HG02840 (cell line): ENCODE measurements around the gene MSANTD1.
A peak's percentile ranks its signal among the peaks of the same experiment; 100 is the strongest.

Experiments
- ATAC-seq: cut with Tn5 transposase; IDR thresholded peaks from one replicate; pipeline ENCODE4 v1.9.1; 2021; ENCODE audit warnings: mild to moderate bottlenecking, moderate library complexity, moderate number of reproducible peaks; ENCODE audit not compliant: unreplicated experiment, low FRiP score

MSANTD1 gene

DNA sequence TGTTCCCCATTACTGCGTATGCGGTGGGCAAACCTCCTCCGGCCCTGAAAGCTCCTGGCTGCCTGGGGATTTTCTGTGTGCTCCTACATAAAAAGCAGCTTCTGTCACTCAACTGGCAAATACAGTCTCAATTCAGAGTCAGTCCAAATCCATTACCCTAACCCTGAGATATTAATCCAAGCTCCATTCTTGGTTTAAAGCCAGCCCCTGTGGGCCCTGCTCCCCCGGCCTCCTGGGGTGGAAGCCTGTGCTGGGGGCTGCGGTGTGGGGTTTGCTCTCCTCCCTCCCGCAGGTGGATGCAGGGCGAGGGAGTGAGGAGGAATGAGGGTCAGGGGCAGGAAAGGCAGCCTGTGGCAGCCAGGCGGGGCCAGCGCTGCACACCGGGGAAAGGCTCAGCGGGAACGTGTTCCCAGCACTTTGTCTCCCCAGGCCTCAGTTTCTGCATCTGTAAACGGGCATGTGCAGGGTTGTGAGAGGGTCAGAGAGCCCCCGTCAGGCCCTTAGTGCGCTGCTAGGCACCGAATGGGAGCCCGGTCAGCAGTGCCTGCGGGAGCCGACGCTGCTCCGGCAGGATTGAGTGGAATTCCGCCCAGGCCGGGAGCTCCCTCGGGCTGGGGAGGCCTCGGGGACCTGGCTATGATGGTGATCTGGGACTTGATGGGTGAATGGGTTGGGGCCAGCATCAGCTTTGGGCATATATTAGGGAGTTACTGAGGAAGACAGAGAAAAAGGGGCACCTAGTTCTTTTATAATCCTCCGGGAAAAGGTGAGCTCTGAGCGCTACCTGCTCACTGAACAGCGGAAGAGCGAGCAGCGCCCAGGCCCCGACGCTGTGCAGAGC lies 37.6 kb downstream of the MSANTD1 start:
- no peak for ATAC-seq

DNA sequence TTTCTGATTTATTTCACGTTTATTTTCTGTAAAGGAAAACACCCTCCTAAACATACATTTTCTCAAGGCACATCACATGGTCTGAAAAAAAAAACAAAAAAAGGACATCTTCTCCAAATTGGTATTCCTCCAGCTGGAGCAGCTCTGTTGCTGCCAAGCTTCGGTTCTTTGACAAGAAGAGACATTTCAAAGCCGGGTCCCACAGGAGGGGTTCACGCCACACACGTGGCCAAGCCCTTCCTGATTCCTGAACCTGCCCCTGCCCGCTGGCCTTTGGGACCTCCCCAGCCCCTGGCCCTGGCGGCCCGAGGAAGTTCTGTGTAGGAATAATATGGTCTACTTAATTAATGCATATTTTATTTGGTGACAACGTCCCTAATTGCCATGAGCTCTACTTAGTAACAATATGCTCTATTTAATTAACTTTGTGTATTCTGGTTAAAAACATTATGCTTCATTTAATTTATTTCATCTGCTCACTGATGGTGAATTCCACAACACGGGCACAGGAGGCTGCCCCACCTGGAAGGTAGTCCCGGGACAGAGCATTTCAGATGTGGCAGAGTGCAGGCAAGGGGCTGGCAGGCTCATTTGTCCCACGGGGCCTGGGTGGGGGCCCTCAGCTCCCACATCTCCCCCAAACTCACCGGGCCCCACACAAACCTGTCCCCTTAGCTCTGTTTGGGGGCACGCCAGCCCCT lies 38.5 kb downstream of the MSANTD1 start:
- no peak for ATAC-seq

DNA sequence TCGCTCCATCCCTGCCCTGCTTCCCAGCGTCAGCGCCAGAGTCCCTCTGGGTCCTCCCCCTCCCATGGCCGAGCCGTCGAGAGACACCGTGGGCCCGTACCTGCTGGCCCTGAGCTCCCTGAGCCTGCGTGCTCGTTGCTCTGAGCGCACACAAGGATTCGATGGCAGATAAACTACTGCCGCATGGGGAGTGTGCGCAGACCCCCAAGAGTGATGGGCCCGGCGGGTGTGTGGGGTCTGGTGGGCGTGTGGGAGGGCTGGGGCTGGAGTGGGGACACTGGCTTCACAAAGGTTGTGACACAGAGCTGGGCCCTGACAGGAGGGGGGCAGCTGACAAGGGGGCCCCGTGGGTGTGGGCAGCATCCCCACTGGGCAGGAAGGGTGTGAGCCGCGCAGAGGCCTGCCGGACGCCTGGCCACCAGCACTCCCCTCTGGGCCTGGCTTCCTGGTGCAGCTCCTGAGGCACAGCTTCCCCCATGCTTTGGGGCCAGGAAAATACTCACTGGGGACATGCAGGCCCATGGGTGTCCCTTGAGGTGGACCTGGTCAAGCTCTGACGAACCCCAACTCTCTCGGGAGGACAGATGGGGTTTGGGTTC lies 39.1 kb downstream of the MSANTD1 start:
- ATAC-seq, result no peak

- no peak for ATAC-seq
Observed at GRCh38 chr4:3288571-3289094, 39.7 kb downstream of the MSANTD1 start.

DNA sequence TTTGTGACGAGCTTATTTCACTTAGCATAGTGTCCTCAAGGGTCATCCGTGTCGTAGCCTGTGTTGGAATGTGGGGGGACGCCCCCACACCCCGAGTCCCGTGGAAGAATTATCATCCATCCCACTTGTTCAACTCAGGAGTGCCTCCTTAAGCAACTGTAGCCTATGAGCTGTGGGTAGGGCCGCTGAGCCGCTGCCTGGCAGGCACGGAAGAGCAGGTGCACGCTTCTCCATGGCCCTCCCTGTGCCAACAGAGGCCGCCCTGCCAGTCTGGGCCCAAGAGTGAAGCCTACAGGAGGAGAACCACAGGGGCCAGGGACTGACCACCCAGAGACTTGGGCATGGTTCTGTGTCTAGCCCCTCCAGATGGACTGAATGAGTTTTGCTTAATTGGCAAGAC lies 41.5 kb downstream of the MSANTD1 start:
- ATAC-seq, result no peak

GRCh38 chr4:3290889-3291321 lies 41.9 kb downstream of the MSANTD1 start:
- no peak for ATAC-seq

DNA sequence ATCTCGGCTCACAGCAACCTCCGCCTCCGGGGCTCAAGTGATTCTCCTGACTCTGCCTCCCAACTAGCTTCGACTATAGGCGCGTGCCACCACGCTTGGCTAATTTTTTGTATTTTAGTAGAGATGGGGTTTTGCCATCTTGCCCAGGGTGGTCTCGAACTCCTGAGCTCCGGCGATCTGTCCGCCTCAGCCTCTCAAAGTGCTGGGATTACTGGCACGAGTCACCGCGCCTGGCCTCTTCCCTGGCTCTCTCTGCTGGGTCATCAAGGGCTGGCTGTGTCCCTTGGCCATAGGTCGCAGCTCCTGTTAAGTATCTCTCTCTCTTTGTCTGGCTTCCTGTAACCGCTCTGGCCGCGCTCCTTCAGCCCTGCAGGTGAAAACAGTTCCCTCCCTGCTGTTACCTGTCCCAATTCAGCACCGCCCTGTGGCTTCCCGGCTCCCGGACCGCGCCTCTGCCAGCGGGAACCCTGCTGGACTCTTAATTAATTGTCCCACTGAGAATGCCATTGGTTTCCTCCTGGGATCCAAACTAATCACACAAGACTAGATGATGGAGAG lies 42.5 kb downstream of the MSANTD1 start:
- ATAC-seq, result no peak

DNA sequence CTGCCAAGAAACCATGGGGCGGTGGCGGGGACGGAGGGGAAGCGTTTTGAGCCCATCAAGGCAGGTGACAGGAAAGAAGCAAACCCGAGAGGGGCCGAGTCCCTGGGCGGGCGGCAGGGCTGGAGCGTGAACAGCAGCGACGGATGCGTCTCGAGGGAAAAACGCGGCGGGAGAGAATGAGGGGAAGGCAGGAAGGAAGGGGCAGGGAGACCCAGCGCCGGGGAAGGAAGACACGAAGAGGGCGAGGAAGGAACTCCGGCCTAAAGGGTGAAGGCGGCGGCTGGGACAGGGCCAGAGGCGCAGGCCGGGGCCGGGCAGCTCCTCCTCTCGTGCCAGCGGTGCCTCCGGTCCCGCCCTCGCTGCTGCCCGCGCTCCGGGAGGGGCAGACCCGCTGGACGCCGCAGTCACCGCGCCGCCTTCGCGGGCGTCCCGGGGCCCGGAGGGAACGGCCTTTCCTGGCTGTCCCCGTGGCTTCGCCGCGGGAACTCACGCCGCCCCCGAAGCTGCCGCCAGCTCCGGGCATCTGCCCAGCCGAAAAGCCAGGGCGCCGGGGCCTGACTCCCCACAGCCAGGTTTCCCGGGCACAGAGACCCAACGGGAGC lies 43.1 kb downstream of the MSANTD1 start:
- ATAC-seq, result peak; percentile 7

GRCh38 chr4:3292571-3293400 lies 43.8 kb downstream of the MSANTD1 start, which contains the start of gene RGS12:
Gene RGS12 (plus strand): TSS chr4:3293021. CDS start chr4:3316171, 23,150 bp downstream.
- ATAC-seq, result peak; percentile 73

- no peak for ATAC-seq
Observed at GRCh38 chr4:3293401-3294391, 44.7 kb downstream of the MSANTD1 start.

GRCh38 chr4:3294401-3295241 lies 45.7 kb downstream of the MSANTD1 start:
- no peak for ATAC-seq

- no peak for ATAC-seq
Observed at GRCh38 chr4:3295837-3296624, 47.1 kb downstream of the MSANTD1 start.

DNA sequence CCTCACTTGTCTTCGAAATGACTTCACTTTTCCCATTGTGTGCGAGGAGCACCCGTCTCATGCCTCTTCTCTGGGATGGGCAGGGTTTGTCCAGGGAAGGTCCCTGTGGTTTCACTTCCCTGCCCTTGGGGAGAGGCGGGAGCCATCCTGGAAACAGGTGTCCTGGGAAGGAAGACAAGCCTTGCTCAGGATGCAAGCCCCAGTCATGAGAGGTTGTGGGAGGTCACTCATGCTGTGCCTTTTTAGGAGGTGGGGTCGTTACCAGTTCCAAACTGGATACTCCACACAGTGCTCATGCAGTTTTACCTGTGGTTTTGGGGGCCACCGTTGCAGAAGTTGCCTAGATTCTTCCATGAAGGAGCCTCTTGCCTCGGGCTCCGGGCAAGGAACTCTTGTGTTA lies 47.7 kb downstream of the MSANTD1 start:
- ATAC-seq, result no peak

DNA sequence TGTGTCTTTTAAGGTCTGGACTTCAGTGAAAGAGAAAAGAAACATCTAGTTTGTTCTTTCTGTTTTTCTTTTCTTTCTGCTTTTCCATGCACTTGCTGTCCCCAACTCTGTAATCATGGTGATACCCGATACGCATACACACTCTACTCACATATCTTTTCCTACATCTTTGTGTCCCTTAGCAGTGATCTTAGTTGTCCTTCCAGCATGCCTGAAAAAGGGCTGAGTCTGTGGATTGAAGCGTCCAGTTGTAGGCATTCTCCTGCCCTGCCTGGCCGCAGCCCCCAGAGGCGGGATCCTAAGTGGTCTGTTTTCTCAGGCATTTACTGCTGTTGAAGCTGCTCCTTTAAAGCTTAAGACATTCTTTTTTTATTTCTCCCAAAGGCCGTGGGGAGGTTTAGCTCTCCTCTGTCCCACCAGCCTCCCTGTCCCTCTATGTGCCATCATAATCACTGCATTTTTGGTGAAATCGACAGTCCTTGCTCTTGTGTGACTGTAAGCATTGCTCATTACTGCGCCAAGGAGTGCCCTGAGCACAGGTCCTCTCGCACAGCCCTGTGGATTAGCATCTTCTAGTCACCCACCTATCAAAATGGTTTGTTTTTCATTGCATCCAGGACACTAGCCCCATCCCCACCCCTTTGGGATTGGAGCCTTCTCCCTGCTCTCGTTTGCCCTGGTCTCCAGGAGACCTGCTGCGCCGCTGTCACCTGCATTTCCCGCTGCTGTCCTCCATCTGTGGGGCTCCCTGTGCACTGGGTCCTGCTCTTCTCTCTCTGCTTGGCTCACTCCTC lies 48.3 kb downstream of the MSANTD1 start:
- no peak for ATAC-seq

GRCh38 chr4:3299122-3299975 lies 50.4 kb downstream of the MSANTD1 start:
- no peak for ATAC-seq
